GM19240 (cell line): Measurements from ENCODE around the gene PBX1.

Experiments
- DNase-seq: peaks from one replicate; pipeline ENCODE4 v3.0.0; 2011; ENCODE audit warnings: low spot score; ENCODE audit not compliant: insufficient read length

Gene PBX1

DNA sequence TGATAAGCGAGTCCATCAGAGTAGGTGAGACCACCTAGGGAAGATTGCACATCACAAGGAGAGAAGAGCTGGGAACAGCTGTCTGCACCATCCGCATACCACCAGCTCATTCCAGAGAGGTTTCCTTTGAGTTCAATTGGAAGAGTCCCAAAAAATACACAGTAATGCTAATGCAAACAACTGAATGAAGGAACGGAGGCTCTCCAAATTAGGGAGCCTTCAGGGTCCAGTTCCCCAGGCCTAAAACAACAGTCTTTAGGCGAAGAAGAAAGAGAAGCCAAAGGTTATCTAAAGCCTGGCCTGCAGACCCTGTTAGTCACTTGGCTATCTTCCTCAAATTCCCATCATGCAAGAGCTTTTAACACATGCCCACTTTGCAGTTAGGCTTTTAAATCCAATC, 246.4 kb downstream of the PBX1 start:
- no peak for DNase-seq

- no peak for DNase-seq
Observed at GRCh38 chr1:164806531-164806930, 247.5 kb downstream of the PBX1 start.

DNA sequence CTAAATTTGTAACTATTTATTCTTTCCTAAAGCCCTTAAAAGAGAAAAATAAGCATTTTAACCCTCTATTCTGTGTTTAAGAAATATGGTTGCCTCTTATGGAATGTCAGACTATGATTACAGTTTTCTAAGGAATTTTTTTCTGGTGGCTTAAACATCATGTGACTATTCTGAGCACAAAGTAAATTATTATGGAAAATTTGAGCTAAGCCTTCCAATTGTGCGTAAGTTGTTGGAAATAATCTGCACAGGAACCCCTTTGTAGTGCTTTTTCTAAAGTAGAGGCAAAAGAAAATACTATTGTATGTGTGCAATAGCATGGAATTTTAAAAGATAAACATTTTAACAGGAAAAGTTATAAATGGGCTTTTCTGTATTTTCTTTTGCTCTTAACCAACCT, 254.8 kb downstream of the PBX1 start:
- no peak for DNase-seq

GRCh38 chr1:164821648-164822047, 262.7 kb downstream of the PBX1 start:
- no peak for DNase-seq

- DNase-seq: no peak
Observed at GRCh38 chr1:164823486-164824279, 264.7 kb downstream of the PBX1 start.

GRCh38 chr1:164824542-164824941, 265.6 kb downstream of the PBX1 start:
- no peak for DNase-seq

GRCh38 chr1:164830628-164831027, 271.6 kb downstream of the PBX1 start:
- no peak for DNase-seq

GRCh38 chr1:164834641-164835040, 275.7 kb downstream of the PBX1 start:
- DNase-seq: no peak

DNA sequence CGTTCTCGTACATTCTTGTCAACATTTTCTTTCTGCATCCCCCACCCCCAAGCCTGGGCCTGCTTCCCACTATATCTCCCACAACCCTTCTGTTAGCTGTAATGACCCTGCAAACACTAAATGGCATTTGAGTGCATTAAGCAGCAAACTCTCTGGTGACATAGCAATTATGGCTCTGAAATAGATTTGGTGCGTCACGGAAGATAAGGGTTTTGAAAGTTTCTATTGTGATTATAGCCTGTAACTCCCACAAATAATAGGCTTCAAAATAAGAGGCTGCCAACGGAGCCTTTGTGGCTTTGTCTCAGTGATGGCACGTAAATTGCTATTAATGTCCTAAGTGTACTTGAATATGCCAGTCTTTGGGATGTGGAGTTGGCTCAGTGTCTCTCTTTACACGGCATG, 277.6 kb downstream of the PBX1 start:
- DNase-seq: no peak

DNA sequence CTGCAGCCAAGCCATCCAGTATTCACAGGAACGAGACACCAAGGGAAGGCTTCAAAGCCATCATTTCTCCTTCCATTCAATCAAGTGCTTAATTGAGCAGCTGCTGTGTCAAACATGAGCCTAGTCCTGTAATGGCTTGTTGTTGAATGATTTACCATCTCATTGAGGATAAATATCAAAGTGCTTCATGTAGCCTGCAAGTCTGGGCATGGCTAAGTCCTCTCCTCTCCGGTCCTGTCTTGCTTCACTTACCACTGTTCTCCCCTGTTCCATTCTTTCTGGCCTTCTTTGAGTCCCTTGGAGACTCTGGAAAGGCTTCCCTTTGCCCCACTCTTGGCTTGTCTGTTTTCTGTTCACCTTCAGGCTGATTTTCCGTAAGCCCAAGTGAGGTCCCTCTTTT, 279.8 kb downstream of the PBX1 start:
- no peak for DNase-seq

GRCh38 chr1:164840936-164841335, 282.0 kb downstream of the PBX1 start:
- DNase-seq: no peak

DNA sequence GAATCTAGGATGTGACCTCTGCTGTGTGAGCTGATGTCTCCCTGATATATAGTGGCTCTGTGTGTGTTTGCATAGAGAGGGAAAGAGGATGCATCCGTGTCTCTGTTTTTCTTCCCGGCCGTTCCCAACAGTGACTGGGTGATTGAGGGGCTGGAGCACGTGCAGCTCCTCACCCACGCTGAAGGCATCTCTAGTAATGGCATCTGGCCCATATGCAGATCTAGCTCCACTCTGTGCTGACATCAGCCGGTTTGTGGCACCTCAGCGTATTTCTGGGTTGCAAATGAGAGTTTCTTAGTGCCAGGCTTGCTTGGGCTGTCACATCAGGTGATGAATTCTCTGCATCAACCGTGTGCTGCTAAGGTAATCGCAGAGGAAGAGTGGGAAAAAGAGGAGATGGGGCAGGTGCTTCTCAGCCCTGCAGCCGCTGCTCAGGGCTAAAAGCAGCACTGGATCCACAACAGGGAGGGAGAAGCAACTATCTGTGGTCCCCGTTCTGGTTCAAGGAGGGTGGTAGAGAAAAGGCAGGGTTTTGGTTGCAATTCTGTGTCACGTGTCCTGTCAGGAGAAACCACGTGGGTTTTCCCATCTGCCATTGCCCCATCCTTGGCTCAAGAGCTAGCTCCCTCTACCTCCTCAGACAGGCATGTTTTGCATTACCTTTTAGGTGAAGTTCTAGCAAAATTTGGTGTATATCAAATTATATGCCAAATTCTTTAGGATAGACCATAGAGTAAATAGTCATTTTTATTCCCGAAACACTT, 282.9 kb downstream of the PBX1 start:
- DNase-seq: no peak

DNA sequence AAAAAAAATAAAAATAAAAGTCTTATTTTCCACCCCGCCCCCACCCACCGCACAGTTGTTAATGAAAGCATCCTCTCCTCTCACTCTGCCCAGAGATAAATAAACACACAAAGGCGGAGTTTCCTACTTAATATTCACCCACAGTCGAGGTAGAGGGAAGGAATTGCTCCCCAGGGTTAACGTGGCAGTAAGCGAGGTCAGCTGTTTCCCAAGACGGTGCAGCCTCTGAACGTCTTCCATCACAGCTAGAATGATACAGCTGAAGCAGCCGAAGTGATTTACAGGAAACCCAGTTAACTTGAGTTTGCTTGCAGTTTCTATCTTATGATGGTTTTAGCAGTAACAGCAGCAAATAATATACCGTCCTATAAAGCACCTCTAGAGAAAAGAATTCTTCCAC, 283.9 kb downstream of the PBX1 start:
- no peak for DNase-seq

DNA sequence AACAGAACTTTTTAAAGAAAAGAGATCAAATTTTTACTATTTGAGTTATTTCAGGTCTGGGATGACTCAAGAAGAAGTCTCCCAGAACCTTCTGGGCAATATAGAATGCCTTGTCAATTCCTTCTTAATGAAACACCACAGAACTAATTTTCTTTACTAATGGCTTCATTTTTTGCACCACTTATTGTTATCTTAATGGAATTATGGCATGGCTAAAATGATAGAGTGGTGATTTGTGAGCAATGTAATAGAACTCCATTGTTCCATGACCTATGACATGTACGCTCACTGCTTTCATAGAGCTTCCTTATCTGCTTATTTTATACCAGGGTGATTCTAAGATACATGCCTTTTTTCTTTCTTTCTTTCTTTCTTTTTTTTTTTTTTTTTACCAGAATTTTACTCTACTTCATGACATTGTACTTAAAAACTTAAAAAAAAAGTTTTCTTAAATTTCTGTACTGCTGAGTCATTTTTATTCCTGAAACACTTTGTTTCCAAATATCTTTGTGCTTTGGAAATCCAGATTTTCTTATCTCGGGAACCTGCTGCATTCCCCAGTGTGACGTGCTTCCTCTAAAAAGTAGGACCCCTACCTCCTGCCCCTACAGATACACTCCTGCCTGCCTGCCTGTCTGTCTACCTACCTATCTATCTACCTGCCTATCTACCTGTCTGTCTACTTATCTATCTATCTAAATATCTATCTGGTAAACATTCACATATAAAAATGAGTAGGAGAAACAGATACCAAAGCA, 284.9 kb downstream of the PBX1 start:
- DNase-seq: no peak

DNA sequence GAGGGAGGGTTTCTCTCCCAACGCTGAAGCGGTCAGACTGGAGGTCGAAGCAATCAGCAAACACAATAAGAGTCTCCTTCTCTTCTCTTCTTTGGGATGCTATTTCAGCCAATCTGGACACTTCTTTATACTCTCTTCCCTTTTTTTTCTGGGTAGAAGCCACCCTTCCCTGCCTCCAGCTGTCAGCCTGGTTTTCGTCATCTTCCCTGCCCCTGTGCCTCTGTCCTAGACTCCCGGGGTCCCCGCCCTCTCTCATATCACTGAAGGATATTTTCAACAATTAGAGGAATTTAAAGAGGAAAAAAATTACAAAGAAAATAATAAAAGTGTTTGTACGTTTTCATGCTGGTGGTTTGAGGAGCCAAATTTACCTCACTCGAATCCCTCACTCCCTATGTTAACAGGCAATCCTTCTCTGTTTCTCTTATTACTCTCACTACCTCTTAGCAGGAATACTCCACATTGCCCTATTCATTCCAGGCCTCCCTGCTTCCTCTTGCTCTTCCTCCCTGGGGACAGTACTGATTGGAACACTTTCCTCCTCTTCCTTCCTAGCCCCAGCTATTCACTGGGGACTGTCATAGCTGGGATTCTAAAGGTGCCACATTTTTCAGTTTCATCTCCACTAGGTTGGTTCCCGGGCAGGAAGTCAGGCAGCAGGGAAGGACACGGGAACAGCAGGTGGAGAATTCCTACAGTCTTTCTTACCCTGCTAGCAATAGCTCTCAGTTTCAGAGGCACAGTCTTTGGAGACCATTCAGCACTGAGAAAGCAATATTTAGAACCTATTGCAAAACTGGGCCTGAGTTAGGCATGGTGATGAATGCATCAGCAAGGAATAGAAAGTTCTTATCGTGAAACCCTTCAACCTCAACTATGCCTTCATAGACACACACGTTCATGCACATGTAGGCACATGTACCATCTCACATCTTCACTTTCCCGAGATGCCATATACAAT, 288.0 kb downstream of the PBX1 start:
- DNase-seq: no peak

DNA sequence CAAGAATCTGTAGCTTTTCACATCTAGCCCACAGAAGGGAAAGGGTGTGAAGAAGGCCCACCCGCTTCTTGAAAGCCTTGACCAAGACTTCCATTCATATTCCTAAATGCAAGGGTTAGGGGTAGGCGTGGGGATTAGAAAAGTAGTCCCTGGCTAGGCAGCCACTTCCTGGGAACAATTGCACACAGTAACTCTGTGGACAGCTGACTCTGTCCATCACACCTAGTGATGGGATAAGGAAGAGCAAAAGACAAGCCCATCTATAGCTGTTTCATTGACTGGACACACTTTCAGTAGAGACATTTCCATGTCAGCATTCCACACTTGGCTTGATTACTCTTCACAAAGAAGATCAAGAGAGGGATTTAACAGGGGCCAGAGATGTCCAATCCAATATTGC, 294.2 kb downstream of the PBX1 start:
- no peak for DNase-seq

DNA sequence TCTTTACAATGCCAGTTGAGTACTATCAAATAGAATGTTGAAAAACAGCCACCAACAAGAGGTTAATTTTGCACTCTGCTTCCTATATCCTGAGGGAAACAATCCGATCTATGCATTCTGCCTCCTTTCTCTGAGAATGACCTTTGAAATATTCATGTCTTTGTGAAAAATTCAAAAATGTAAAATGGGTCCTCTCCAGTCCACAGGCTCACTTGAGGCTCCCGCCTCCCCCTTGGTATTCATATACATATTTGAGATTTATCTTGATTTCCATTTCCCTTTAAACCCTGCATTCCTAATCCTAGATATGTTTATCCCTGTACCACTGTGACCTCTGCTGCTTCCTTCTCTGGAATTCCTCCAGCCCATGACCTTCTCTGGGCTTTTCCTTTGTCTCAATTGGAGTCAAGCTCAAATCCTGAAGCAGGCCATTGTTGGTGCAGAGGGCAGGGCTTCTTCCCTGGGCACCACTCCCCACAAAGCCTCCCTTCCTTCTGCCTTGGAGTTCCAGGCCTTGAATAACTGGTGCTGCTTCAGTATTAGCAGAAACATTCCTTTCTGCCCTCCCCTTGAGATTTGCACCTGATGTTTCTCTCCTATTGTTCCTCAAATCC, 296.8 kb downstream of the PBX1 start:
- DNase-seq: no peak

- DNase-seq: no peak
Observed at GRCh38 chr1:164856381-164856780, 297.4 kb downstream of the PBX1 start.

DNA sequence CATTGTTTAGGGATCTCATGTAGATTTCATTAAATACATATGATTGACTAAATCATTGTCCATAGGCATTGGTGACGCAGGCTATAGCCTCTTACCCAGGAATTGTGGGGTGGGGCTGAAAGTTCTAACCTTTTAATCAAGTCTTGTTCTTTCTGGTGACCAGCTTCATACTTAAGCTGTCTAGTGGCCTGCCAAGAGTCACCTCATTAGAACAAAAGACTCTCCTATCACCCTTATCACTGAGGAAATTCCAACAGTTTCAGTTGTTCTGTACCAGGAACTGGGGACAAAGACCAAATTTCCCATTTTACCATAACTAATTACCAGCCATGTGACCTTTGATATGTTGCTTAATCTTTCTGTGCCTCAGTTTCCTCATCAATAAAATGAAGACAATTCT, 298.5 kb downstream of the PBX1 start:
- DNase-seq: no peak

DNA sequence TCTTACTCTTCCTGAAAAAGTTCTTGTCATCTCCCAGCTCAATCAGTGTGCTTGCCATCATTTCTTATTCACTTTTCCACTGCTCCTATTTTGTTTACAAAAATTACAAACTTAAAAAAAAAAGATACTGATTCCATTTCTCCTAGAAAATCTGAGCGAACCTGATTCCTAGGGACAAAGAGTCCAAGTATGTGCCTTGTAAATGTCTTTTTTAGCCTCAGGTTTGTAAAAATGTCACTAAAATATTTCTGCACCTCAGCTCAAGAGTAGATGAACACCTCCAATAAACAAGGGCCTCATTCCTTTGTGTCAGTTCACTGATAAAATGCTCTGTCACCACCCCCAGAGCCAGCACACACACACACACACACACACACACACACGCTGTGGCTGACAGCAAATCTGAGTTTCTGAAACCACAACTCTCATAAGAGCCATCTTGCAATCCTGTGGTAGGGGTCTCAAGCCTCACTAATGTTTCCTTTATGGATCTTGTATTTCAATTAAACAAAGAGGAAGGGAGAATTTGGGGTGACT, 299.2 kb downstream of the PBX1 start:
- no peak for DNase-seq
